Measurements from ENCODE around the gene KCNC1.

KCNC1 gene

DNA sequence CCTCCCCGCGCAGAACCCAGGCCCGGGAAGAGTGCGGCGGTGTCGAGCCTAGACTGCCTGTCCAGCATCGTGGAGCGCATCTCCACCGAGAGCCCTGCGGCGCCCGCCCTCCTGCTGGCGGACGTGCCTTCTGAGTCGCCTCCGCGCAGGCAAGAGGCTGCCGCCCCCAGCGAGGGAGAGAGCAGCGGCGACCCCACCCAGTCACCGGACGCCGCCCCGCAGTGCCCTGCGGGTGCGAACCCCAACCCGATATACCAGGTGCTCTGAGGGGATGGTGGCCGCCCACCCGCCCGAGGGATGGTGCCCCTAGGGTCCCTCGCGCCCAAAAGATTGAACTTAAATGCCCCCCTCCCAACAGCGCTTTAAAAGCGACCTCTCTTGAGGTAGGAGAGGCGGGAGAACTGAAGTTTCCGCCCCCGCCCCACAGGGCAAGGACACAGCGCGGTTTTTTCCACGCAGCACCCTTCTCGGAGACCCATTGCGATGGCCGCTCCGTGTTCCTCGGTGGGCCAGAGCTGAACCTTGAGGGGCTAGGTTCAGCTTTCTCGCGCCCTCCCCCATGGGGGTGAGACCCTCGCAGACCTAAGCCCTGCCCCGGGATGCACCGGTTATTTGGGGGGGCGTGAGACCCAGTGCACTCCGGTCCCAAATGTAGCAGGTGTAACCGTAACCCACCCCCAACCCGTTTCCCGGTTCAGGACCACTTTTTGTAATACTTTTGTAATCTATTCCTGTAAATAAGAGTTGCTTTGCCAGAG, 13.2 kb upstream of the KCNC1 start:
- Mint-ChIP-seq H3K27ac (no peak overlapping the region), H3K27me3 (ENCODE audit: low read depth) (peaks cover 47% of the 10 kb centered on the region), H3K4me3 (no peak overlapping the region), H3K4me1 (ENCODE audit: low read depth) (no peaks in the 10 kb centered on the region), H3K36me3 (ENCODE audit: low read depth) (no peaks in the 10 kb centered on the region), H3K9me3 (no peaks in the 10 kb centered on the region)

DNA sequence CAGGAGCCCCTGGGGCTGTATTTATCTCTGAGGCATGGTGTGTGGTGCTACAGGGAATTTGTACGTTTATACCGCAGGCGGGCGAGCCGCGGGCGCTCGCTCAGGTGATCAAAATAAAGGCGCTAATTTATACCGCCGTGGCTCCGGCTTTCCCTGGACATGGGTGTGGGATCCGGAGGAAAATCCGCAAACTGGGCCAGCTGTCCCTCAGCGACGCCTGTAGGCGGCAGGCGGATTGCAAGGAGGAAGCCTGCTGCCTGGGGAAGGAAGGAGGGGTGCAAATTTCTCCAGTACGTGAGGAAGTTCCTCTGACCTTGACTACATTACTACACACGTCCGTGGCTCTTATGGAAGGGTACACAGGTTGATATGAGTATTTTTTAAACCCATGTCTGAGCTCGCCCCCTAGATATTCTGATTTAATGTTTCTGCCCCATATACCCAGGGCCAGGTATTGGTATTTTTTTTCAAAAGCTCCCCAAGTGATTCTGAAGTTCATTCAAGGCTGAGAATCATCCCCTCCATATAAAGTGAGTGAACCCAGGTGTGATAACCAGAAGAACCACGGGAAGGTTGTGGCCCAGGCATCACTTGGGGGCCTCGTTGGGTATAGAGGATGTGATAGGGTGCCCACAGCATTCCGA, 12.5 kb upstream of the KCNC1 start:
- no peaks in the 10 kb centered on the region for H3K4me1 Mint-ChIP-seq (ENCODE audit: low read depth)
- H3K27ac Mint-ChIP-seq = no peak overlapping the region
- H3K27me3 Mint-ChIP-seq (ENCODE audit: low read depth) = peaks cover 49% of the 10 kb centered on the region
- H3K36me3 Mint-ChIP-seq (ENCODE audit: low read depth) = no peaks in the 10 kb centered on the region
- H3K9me3 Mint-ChIP-seq = no peaks in the 10 kb centered on the region
- no peak overlapping the region for H3K4me3 Mint-ChIP-seq

DNA sequence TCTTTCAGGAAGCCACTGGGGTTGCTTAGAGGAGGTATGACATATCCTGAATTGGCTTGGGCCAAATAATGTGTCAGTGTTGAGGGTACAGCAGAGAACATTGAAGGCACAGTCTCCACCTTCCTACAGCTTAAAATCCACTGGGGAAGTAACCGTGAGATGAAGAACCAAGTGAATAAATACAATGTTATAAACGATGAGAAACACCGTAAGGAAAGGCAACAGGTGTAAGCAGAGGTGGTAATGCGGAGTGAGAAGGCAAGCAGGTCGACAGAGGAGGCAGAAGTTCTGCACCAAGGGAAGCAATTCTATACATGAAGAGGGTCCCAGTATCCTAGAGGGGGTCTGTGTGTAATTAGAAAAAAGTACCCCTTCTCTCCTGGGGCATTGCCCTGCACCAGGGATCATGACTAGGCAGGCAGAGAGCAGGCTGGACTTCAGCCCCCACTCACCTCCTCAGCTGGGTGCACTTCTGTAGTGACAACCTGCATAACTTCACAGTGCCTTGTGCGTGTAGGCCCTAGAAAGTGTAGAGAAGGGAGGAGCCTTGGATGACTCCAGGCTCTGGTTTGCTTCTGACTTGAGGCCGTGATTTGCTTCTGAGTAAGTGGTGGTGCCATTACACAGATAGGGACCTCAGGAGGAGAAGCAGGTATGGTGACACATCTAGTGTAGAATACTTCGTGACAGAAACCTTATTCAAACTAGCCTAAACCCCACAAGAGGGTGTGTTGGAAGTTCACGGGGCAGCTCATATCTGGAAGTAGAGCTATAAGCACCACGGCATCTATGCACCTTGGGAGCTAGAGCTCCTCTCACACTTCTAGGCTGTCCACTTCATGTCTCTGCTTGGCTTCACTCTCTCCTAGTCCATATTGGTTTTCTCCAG, 10.3 kb upstream of the KCNC1 start:
- no peak overlapping the region for H3K27ac Mint-ChIP-seq
- no peaks in the 10 kb centered on the region for H3K36me3 Mint-ChIP-seq (ENCODE audit: low read depth)
- no peaks in the 10 kb centered on the region for H3K4me1 Mint-ChIP-seq (ENCODE audit: low read depth)
- H3K9me3 Mint-ChIP-seq = no peaks in the 10 kb centered on the region
- H3K27me3 Mint-ChIP-seq (ENCODE audit: low read depth) = peaks cover 57% of the 10 kb centered on the region
- no peak overlapping the region for H3K4me3 Mint-ChIP-seq

DNA sequence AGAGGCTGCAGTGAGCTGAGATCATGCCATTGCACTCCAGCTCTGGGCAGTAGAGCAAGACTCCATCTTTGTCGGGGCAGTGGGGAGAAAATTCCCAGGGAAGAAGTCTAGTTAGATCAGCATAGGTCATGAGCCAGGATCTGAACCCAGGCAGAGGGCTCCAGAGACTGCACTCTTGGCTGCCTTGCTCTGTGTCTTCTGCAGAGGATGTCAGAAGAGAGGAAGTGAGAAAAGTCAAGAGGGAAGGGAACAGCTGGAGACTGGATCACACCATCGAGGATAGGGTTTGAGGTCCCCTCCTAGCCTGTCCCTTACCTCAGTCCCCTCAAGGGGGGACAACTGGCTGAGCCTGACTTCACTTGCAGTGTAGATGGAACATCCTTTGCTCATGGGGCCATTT, 9.4 kb upstream of the KCNC1 start:
- no peak overlapping the region for H3K27ac Mint-ChIP-seq
- H3K9me3 Mint-ChIP-seq = no peaks in the 10 kb centered on the region
- H3K4me3 Mint-ChIP-seq = no peak overlapping the region
- no peaks in the 10 kb centered on the region for H3K36me3 Mint-ChIP-seq (ENCODE audit: low read depth)
- H3K27me3 Mint-ChIP-seq (ENCODE audit: low read depth) = peaks cover 61% of the 10 kb centered on the region
- H3K4me1 Mint-ChIP-seq (ENCODE audit: low read depth) = no peaks in the 10 kb centered on the region

DNA sequence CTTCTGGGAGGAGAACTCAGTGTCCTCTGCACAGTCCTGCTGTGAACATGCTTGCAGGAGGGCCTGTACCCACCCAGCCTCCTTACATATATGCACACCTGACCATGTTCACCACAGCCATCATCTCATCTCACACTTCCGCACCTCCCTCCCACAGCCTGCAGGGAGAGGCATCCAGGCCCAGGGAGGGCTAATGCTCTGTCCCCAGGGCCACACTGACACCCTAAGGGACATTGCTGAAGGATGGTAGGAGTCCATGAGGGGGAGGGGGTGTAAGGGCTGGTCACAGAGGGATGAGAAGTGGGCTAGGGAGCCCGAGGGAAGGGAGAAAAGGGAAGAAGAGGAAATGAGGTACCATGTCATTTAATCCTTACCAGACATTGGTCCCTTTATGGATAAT, 4.4 kb upstream of the KCNC1 start:
- H3K4me3 Mint-ChIP-seq = no peak overlapping the region
- H3K9me3 Mint-ChIP-seq = no peaks in the 10 kb centered on the region
- no peaks in the 10 kb centered on the region for H3K4me1 Mint-ChIP-seq (ENCODE audit: low read depth)
- peaks cover 58% of the 10 kb centered on the region for H3K27me3 Mint-ChIP-seq (ENCODE audit: low read depth)
- no peak overlapping the region for H3K27ac Mint-ChIP-seq
- H3K36me3 Mint-ChIP-seq (ENCODE audit: low read depth) = no peaks in the 10 kb centered on the region

DNA sequence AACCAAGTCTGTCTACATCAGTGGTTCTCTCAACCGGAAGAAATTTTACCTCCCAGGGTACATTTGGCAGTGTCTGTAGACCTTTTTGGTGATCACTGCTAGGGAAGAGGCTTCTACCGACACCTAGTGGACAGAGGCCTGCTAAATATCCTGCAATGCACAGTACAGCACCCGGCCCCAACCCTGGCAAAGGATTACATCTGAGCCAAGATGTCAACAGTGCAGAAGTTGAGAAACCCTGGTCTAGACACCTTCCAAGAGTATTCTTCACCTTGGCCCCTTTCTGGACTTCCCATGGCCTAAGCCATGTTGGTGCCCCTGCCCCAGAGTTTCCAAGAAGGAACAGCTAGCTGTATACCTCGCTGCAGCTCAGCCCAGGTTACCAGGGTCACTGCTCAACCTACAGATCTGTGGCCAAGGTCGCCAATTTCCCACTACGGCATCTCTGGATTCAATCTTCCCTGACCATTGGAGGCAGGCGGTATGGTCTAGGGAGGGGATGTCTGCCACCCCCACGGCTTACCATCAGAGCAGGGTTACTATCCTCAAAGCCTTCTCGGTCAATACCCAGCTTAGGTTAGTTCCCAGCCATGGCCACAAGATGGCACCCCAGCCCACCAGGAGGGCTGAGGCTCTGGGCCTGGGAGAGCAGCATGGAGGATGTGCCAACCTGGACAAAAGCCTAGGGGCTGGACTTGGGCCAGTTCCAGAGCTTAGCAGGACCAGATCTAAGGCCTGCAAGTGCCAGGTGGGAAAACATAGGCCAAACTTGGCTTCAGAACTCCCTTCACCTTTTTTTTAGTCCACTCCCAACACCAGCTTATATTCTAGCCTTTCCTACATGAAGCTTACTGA, 3.7 kb upstream of the KCNC1 start:
- peaks cover 56% of the 10 kb centered on the region for H3K27me3 Mint-ChIP-seq (ENCODE audit: low read depth)
- no peaks in the 10 kb centered on the region for H3K36me3 Mint-ChIP-seq (ENCODE audit: low read depth)
- H3K4me3 Mint-ChIP-seq = no peak overlapping the region
- H3K4me1 Mint-ChIP-seq (ENCODE audit: low read depth) = no peaks in the 10 kb centered on the region
- no peak overlapping the region for H3K27ac Mint-ChIP-seq
- H3K9me3 Mint-ChIP-seq = no peaks in the 10 kb centered on the region

DNA sequence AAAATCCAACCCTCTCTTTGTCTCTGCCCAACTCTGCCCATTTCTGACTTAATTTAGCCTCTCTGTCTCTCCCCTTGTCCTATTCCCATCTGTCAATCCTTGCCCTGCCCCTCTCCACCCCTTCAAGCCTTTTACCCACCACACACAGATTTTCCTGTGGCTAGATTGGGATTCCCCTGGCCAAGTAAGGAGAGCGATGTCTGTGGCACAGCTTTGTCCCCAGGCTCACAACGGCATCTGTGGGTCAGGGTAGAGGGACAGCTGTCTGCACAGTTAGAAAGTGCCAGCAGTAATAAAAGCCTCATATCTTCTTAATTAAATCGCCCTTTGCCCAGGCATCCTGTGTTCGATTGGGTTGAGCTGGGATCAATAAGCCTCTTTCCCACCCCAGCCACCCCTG, 1.3 kb upstream of the KCNC1 start:
- no peaks in the 10 kb centered on the region for H3K4me1 Mint-ChIP-seq (ENCODE audit: low read depth)
- no peak overlapping the region for H3K4me3 Mint-ChIP-seq
- no peaks in the 10 kb centered on the region for H3K36me3 Mint-ChIP-seq (ENCODE audit: low read depth)
- peaks cover 69% of the 10 kb centered on the region for H3K27me3 Mint-ChIP-seq (ENCODE audit: low read depth)
- no peak overlapping the region for H3K27ac Mint-ChIP-seq
- H3K9me3 Mint-ChIP-seq = no peaks in the 10 kb centered on the region

DNA sequence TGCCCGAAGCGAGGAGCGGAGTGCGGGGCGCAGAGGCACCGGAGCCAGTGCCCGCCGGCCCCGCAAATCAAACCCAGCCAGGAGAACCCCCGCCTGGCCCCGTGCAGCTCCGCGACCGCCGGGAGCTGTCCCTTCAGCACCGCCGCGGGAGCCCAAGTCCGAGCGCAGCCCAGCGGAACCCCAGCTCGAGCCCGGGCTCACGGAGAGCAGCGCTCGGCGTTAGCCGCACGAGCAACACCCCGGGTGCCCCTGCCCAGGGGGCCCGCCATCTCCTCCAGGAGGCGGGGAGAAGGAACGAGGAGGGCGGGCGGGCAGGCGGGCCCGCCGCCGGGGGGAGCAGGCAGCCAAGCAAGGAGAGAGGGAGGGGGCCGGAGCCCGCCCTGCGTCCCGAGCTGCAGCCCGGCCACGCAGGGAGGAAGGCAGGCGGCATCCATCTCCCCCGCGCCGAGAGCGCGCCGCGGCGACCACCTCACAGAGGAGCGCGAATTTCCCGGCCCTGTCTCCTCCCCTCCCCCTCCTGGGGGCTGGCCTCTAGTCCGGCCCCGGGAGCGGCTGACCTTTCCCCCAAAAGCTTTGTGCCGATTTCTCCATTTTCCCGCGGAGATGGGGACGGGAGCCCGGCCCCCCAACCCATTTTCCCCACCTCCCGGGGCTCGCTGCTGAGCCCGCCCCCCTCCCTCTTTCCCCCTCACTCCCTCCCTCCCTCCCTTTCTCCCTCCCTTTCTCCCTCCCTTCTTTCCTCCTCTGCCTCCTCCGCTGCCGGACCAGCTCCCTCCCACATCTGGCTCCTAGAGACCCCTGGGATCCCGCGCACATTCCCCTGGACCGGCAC, 621 bp downstream of the KCNC1 start:
- Mint-ChIP-seq H3K27me3 (ENCODE audit: low read depth) (peaks cover 57% of the 10 kb centered on the region), H3K9me3 (no peaks in the 10 kb centered on the region), H3K27ac (no peak overlapping the region), H3K4me3 (no peak overlapping the region), H3K36me3 (ENCODE audit: low read depth) (no peaks in the 10 kb centered on the region), H3K4me1 (ENCODE audit: low read depth) (no peaks in the 10 kb centered on the region)

DNA sequence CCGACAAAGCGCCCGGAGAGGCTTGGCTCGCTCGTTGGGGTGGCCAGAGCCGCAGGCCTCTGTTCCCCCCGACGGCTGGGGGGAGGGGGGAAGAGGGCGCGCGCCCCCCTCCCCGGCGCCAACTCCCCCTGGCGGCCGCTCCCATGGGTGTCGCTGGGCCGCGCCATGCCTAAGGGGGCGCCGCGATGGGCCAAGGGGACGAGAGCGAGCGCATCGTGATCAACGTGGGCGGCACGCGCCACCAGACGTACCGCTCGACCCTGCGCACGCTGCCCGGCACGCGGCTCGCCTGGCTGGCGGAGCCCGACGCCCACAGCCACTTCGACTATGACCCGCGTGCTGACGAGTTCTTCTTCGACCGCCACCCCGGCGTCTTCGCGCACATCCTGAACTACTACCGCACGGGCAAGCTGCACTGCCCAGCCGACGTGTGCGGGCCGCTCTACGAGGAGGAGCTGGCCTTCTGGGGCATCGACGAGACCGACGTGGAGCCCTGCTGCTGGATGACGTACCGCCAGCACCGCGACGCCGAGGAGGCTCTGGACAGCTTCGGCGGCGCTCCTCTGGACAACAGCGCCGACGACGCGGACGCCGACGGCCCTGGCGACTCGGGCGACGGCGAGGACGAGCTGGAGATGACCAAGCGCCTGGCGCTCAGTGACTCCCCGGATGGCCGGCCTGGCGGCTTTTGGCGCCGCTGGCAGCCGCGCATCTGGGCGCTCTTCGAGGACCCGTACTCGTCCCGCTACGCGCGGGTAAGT, 1.4 kb downstream of the KCNC1 start:
- Mint-ChIP-seq H3K9me3 (no peaks in the 10 kb centered on the region), H3K36me3 (ENCODE audit: low read depth) (no peaks in the 10 kb centered on the region), H3K27me3 (ENCODE audit: low read depth) (peaks cover 51% of the 10 kb centered on the region), H3K4me1 (ENCODE audit: low read depth) (no peaks in the 10 kb centered on the region), H3K4me3 (no peak overlapping the region), H3K27ac (no peak overlapping the region)

DNA sequence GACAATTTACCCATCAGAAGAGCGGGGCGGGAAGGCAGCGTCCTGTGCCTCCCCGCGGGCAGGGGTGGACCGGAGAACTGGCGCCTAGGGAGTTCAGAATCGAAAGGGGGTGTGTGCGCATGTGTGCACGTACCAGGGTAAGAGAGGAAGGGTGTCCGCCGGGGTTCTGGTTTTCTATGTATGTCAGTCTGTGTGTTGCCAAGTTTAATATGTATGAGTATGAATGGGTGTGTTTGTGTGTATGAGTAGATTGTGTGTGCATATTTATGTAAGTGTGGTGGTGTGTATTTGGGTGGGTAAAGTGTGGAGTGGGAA, 2.0 kb downstream of the KCNC1 start:
- Mint-ChIP-seq H3K27ac (no peak overlapping the region), H3K4me3 (no peak overlapping the region), H3K36me3 (ENCODE audit: low read depth) (no peaks in the 10 kb centered on the region), H3K9me3 (no peaks in the 10 kb centered on the region), H3K27me3 (ENCODE audit: low read depth) (peaks cover 48% of the 10 kb centered on the region), H3K4me1 (ENCODE audit: low read depth) (no peaks in the 10 kb centered on the region)

DNA sequence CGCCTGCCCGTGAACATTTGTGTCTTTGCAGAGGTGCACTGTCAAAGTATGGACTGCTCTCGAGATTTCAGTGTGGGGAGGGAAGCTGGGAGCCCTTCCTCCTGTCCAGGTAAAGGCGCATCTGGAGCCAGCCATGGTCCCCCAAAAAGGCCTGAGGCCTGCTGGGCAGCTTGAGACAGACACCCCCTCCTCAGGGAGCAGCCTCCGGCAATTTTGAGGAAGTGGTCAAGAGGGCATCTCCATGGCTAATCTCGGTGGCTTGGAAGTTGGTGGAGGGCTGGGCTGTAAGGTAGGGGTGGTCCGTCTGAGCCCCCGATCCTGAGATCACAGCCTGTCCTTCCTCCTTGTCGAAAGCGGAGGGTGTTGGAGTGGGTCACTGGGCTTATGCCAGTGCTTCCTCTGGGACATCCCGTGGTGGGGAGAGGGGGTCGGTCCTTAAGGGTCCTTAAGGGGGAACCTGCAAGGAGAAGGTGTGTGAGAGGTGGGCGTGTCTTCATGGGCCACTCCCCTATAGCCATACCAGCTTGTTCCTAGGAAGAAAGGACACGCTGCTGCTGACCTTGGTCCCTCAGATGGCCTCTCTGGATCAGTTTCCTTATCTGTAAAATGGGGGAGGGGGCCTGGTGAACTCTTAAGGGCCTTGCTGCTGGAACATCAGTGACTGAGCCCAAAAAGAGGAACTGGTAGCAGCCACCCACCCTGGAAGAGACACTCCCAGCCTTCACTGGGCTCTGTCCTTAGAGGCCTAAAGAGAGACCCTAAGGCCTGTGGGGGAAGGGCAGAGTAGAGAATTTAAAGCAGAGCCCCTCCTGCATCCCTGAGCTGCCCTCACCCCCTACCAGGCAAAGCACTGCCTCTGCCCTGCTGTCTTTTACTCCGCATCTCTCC, 2.6 kb downstream of the KCNC1 start:
- Mint-ChIP-seq H3K27ac (no peak overlapping the region), H3K36me3 (ENCODE audit: low read depth) (no peaks in the 10 kb centered on the region), H3K4me1 (ENCODE audit: low read depth) (no peaks in the 10 kb centered on the region), H3K9me3 (no peaks in the 10 kb centered on the region), H3K27me3 (ENCODE audit: low read depth) (peaks cover 49% of the 10 kb centered on the region), H3K4me3 (no peak overlapping the region)

DNA sequence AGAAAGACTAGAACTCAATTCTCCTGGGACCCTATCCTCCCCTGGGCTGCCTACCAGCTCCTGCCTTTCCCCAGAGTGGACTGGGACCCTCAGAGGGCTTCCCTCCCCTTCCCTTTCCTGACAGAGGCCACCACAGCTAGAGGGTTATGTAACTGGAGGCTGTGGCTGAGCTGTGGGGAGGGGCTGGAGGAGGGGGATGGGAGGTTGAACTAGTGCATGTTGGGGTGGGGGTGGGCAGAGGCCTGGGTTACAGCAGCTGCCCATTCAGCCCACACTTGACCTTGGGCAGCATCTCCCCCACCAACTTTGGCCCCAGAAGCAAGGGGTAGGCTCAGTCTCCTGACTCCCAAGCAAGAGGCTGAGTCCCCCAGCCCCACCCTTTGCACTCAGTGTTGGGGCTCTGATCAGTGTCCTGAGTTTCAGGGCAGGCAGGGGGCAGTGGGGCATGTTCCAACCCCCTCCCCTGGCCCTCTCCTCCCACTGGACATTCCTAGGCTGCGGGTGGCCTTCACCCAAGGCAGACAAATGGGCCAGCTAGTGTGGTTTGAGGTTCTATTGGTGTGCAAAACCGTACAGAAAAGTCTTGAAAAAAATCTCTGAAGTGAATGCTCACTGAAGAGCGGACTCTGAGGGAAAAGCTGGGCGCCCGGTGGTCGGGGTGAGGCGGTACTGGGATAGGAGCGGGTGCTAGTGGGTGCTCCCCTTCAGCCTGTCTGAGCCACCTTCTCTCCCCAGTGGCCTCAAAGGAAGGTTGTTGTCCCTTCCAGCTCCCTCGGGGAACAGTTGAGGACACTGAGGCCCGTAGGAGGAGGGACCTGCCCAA, 3.8 kb downstream of the KCNC1 start:
- Mint-ChIP-seq H3K27me3 (ENCODE audit: low read depth) (peaks cover 37% of the 10 kb centered on the region), H3K4me3 (no peak overlapping the region), H3K4me1 (ENCODE audit: low read depth) (no peaks in the 10 kb centered on the region), H3K9me3 (no peaks in the 10 kb centered on the region), H3K27ac (no peak overlapping the region), H3K36me3 (ENCODE audit: low read depth) (no peaks in the 10 kb centered on the region)

Measured in T-helper 1 cell treated with Interleukin-12 subunit alpha and Interleukin-12 subunit beta and Interleukin-4 antibody, amounts not matched to agents 30 μg/mL and 1 μg/mL, for 36 hours (primary cell).